ENCODE data around the gene TRABD2A. TPM values are rescaled to one million over a fixed set of nuclear protein-coding genes. Genes with fewer than 3 reads are reported as not detected.

Gene TRABD2A
- total and polyA plus RNA-seq, 2 of the 13 experiments (the other 11 are each of a cell fraction or from before 2014, with no cell fraction given): 0.15 TPM; not detected in 1

DNA sequence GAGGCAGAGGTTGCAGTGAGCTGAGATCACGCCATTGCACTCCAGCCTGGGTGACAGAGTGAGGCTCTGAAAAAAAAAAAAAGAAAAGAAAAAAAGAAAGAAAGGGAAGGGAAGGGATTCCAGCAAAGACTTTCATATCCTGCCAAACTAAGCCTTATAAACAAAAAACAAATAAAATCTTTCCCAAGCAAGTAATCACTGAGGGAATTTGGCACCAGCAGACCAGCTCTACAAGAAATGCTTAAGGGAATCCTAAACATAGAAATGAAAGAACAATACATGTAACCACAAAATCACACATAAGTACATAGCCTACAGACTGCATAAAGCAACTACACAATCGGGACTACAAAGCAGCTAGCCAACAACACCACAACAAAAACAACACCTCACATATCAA lies 79.1 kb downstream of the TRABD2A start:
- no TSS peak for BruUV-seq (replicated peaks)
- no peaks in the 10 kb centered on the region for H3K79me2 ChIP-seq (ENCODE audit: insufficient read depth, low read length)
- ATAC-seq (no peak), FAIRE-seq (no peak), DNase-seq (ENCODE audit: low spot score) (no peak)
- no peaks in the 10 kb centered on the region for H3K9me3 ChIP-seq (ENCODE audit: low read length)
- no peak overlapping the region for H2AFZ ChIP-seq (ENCODE audit: low read length)
- H3K36me3 ChIP-seq (replicated peaks in 1 of 2; ENCODE audit: control insufficient read depth in 1 of 2, insufficient read depth in 2 of 2, low read length in 2 of 2): no peaks in the 10 kb centered on the region
- no peaks in the 10 kb centered on the region for H3K4me1 ChIP-seq (ENCODE audit: insufficient read depth, low read length)
- TF ChIP-seq LCORL (IDR thresholded peaks at IDR 0.05) (0 out of 2 replicates have a peak, but pooled peaks have one; percentile 14), LCORL (CRISPR knock-in tag; IDR thresholded peaks at IDR 0.05) (no peak)
- TF ChIP-seq, protein P1, sequence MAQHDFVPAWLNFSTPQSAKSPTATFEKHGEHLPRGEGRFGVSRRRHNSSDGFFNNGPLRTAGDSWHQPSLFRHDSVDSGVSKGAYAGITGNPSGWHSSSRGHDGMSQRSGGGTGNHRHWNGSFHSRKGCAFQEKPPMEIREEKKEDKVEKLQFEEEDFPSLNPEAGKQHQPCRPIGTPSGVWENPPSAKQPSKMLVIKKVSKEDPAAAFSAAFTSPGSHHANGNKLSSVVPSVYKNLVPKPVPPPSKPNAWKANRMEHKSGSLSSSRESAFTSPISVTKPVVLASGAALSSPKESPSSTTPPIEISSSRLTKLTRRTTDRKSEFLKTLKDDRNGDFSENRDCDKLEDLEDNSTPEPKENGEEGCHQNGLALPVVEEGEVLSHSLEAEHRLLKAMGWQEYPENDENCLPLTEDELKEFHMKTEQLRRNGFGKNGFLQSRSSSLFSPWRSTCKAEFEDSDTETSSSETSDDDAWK (CRISPR knock-in tag; IDR thresholded peaks at IDR 0.05): no peak
- H3K27me3 ChIP-seq (ENCODE audit: control insufficient read depth in 1 of 2, insufficient read depth in 2 of 2, low read length in 2 of 2): no peaks in the 10 kb centered on the region
- no peak overlapping the region for H3K27ac ChIP-seq (ENCODE audit: extremely low read length, insufficient read depth, low read length)
- no peak overlapping the region for H3K9ac ChIP-seq (ENCODE audit: insufficient read depth, low read depth, low read length)
- ChIA-PET POLR2A (no interaction called here), CTCF (ENCODE audit: low intra/inter-chr PET ratio, low total read pairs) (no interaction called here)
- H4K20me1 ChIP-seq (ENCODE audit: insufficient read depth, low read length): no peaks in the 10 kb centered on the region
- in situ Hi-C loops (cut with HindIII; ENCODE audit: extremely low pct_ligation_motif_present, low pct_unique_long_range_greater_than_20kb): no loop called here
- intact Hi-C loops (cut with micrococcal nuclease; ENCODE audit: unreplicated experiment): no loop called here
- WGBS (ENCODE audit: low lambda C conversion rate): 3% methylated on average over 2 of the region's 2 CpGs
- no peak overlapping the region for H3K4me2 ChIP-seq (ENCODE audit: low read depth, low read length)
- H3K4me3 ChIP-seq (replicated peaks in 1 of 3; ENCODE audit: insufficient read depth in 1 of 3, low read depth in 2 of 3, low read length in 3 of 3): no peak overlapping the region

DNA sequence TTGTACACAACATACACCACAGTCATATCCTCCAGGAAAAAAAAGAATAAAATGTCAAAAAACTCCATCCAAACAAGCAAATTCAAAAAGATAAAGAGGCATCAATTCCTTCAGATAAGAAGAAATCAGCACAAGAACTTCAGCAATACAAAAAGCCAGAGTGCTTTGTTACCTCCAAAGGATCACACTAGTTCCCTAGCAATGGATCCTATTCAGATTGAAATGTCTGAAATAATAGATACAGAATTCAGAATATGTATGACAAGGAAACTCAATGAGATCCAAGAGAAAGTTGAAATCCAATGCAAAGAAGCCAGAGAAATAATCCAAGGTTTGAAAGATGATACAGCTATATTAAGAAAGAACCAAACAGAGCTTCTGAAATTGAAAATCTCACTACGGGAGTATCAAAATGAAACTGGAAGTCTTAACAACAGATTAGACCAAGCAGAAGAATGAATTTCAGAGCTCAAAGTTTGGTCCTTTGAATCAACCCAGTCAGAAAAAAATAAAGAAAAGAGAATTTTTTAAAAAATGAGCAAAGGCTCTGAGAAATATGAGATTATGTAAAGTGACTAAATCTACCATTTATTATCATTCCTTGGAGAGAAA lies 80.6 kb downstream of the TRABD2A start:
- DNase-seq (ENCODE audit: low spot score) (no peak), ATAC-seq (no peak), FAIRE-seq (no peak)
- no TSS peak for BruUV-seq (replicated peaks)
- H3K27me3 ChIP-seq (ENCODE audit: control insufficient read depth in 1 of 2, insufficient read depth in 2 of 2, low read length in 2 of 2): no peaks in the 10 kb centered on the region
- no peak overlapping the region for H3K4me3 ChIP-seq (replicated peaks in 1 of 3; ENCODE audit: insufficient read depth in 1 of 3, low read depth in 2 of 3, low read length in 3 of 3)
- intact Hi-C loops (cut with micrococcal nuclease; ENCODE audit: unreplicated experiment) (no loop called here), in situ Hi-C loops (cut with HindIII; ENCODE audit: extremely low pct_ligation_motif_present, low pct_unique_long_range_greater_than_20kb) (no loop called here)
- H3K27ac ChIP-seq (ENCODE audit: extremely low read length, insufficient read depth, low read length): no peak overlapping the region
- H3K4me1 ChIP-seq (ENCODE audit: insufficient read depth, low read length): no peaks in the 10 kb centered on the region
- H3K36me3 ChIP-seq (replicated peaks in 1 of 2; ENCODE audit: control insufficient read depth in 1 of 2, insufficient read depth in 2 of 2, low read length in 2 of 2): no peaks in the 10 kb centered on the region
- no peak overlapping the region for H3K9ac ChIP-seq (ENCODE audit: insufficient read depth, low read depth, low read length)
- POLR2A ChIA-PET: no interaction called here
- H3K79me2 ChIP-seq (ENCODE audit: insufficient read depth, low read length): no peaks in the 10 kb centered on the region
- CTCF ChIA-PET (ENCODE audit: low intra/inter-chr PET ratio, low total read pairs): no interaction called here
- H4K20me1 ChIP-seq (ENCODE audit: insufficient read depth, low read length): no peaks in the 10 kb centered on the region
- H3K9me3 ChIP-seq (ENCODE audit: low read length): no peaks in the 10 kb centered on the region
- no peak overlapping the region for H3K4me2 ChIP-seq (ENCODE audit: low read depth, low read length)
- 25% methylated on average over 1 of the region's 1 CpG for WGBS (ENCODE audit: low lambda C conversion rate)
- no peak overlapping the region for H2AFZ ChIP-seq (ENCODE audit: low read length)
- TF ChIP-seq ZNF383 (CRISPR knock-in tag; IDR thresholded peaks at IDR 0.05; ENCODE audit: borderline replicate concordance) (no peak), ETV5 (CRISPR knock-in tag; IDR thresholded peaks at IDR 0.05; ENCODE audit: borderline replicate concordance) (no peak), RBAK (CRISPR knock-in tag; IDR thresholded peaks at IDR 0.05) (no peak), HNRNPLL (IDR thresholded peaks at IDR 0.05; ENCODE audit: low read depth, low read length, poor library complexity, severe bottlenecking) (no peak), POGZ (CRISPR knock-in tag; IDR thresholded peaks at IDR 0.05) (no peak), SP5 (CRISPR knock-in tag; IDR thresholded peaks at IDR 0.05; ENCODE audit: borderline replicate concordance, low read depth) (no peak), U2AF1 (optimal IDR thresholded peaks at IDR 0.05; ENCODE audit: low read depth, low read length) (no peak), PRMT3 (CRISPR knock-in tag; IDR thresholded peaks at IDR 0.05; ENCODE audit: borderline replicate concordance, low read depth) (no peak), KDM1A (CRISPR knock-in tag; IDR thresholded peaks at IDR 0.05) (no peak)
- TF ChIP-seq, protein P2, sequence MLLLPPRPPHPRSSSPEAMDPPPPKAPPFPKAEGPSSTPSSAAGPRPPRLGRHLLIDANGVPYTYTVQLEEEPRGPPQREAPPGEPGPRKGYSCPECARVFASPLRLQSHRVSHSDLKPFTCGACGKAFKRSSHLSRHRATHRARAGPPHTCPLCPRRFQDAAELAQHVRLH (CRISPR knock-in tag; IDR thresholded peaks at IDR 0.05; ENCODE audit: borderline replicate concordance, low read depth): no peak
- TF ChIP-seq, protein P3, sequence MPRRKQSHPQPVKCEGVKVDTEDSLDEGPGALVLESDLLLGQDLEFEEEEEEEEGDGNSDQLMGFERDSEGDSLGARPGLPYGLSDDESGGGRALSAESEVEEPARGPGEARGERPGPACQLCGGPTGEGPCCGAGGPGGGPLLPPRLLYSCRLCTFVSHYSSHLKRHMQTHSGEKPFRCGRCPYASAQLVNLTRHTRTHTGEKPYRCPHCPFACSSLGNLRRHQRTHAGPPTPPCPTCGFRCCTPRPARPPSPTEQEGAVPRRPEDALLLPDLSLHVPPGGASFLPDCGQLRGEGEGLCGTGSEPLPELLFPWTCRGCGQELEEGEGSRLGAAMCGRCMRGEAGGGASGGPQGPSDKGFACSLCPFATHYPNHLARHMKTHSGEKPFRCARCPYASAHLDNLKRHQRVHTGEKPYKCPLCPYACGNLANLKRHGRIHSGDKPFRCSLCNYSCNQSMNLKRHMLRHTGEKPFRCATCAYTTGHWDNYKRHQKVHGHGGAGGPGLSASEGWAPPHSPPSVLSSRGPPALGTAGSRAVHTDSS (CRISPR knock-in tag; conservative IDR thresholded peaks at IDR 0.05): no peak
